GM21825 (cell line): Measurements from ENCODE around the gene FGF8.

Source experiments
- ATAC-seq: cut with Tn5 transposase; IDR thresholded peaks from one replicate; pipeline ENCODE4 v1.9.1; 2021; ENCODE audit warnings: mild to moderate bottlenecking, moderate library complexity; ENCODE audit not compliant: unreplicated experiment

Gene FGF8

GRCh38 chr10:101770331-101771215 lies 5.3 kb downstream of the FGF8 start:
- no peak for ATAC-seq

- no peak for ATAC-seq
Observed at GRCh38 chr10:101769541-101770180, 6.3 kb downstream of the FGF8 start.

- no peak for ATAC-seq
Observed at GRCh38 chr10:101768791-101769170, 7.1 kb downstream of the FGF8 start.

- no peak for ATAC-seq
Observed at GRCh38 chr10:101767966-101768790, 7.7 kb downstream of the FGF8 start.

- no peak for ATAC-seq
Observed at GRCh38 chr10:101767600-101767945, 8.3 kb downstream of the FGF8 start.

GRCh38 chr10:101766753-101767599 lies 8.9 kb downstream of the FGF8 start:
- ATAC-seq: no peak

GRCh38 chr10:101766306-101766705 lies 9.6 kb downstream of the FGF8 start:
- no peak for ATAC-seq

- no peak for ATAC-seq
Observed at GRCh38 chr10:101763141-101763846, 12.6 kb downstream of the FGF8 start.

- ATAC-seq: no peak
Observed at GRCh38 chr10:101762736-101763135, 13.2 kb downstream of the FGF8 start.

GRCh38 chr10:101761226-101761625 lies 14.7 kb downstream of the FGF8 start:
- no peak for ATAC-seq

GRCh38 chr10:101760510-101760909 lies 15.4 kb downstream of the FGF8 start:
- ATAC-seq: no peak

GRCh38 chr10:101759309-101760247 lies 16.3 kb downstream of the FGF8 start:
- no peak for ATAC-seq

- no peak for ATAC-seq
Observed at GRCh38 chr10:101758858-101759257, 17.1 kb downstream of the FGF8 start.

- no peak for ATAC-seq
Observed at GRCh38 chr10:101752241-101752640, 23.7 kb downstream of the FGF8 start.

- no peak for ATAC-seq
Observed at GRCh38 chr10:101749047-101750016, 26.6 kb downstream of the FGF8 start.

- ATAC-seq: no peak
Observed at GRCh38 chr10:101748496-101748895, 27.4 kb downstream of the FGF8 start.

- ATAC-seq: no peak
Observed at GRCh38 chr10:101745074-101745696, 30.7 kb downstream of the FGF8 start.
